Activated CD4-positive, alpha-beta T cell treated with anti-CD3 and anti-CD28 coated beads for 48 hours (primary cell): ENCODE results near the gene MAFG.

Source experiments
- DNase-seq: peaks from one replicate; pipeline ENCODE4 v3.0.0-alpha.2; 2020

MAFG gene

DNA sequence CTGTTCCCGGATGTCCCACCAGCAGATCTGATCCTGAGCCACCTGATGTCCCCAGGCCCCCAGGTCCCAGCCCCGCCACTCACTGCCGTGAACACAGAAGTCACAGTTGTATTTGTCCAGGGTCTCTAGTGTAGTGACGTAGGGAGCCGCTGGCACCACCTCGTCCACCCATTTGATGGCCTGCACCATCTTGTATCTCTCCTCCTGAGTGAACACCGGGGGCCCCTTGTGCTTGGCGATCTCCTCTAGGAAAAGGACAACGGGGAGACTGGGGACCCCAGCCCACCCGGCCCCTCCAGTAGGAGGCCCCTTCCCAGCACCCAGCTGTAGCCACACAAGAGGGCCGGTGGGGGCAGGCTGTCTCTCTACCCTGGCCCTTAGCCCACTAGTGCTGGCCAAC lies 18.7 kb downstream of the MAFG start:
- DNase-seq: no peak

GRCh38 chr17:81907219-81908145 lies 20.1 kb downstream of the MAFG start:
- no peak for DNase-seq

- DNase-seq: no peak
Observed at GRCh38 chr17:81906476-81907218, 20.9 kb downstream of the MAFG start.

GRCh38 chr17:81905993-81906392 lies 21.5 kb downstream of the MAFG start:
- DNase-seq: no peak

DNA sequence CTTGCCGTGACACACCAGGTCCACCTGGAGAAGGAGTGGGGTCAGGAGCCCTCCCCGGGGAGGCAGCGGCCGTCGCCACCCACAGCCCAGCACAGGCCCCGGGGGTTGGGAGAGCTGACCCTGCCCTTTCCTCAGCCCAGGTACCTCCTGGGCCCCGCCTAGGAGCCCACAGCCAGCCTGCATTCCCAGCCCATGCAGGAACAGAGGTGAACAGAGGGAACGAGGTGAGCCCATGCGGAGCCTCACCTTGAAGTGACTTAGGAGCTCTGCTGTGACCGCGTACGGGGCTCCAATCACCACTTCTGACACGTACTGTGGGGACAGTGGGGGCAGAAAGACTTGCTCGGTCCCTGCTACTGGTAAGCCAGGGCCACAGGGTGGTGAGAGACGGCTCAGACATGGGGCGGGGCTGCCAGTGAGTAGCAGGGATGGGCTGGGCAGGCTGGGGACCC lies 22.1 kb downstream of the MAFG start:
- DNase-seq: no peak

DNA sequence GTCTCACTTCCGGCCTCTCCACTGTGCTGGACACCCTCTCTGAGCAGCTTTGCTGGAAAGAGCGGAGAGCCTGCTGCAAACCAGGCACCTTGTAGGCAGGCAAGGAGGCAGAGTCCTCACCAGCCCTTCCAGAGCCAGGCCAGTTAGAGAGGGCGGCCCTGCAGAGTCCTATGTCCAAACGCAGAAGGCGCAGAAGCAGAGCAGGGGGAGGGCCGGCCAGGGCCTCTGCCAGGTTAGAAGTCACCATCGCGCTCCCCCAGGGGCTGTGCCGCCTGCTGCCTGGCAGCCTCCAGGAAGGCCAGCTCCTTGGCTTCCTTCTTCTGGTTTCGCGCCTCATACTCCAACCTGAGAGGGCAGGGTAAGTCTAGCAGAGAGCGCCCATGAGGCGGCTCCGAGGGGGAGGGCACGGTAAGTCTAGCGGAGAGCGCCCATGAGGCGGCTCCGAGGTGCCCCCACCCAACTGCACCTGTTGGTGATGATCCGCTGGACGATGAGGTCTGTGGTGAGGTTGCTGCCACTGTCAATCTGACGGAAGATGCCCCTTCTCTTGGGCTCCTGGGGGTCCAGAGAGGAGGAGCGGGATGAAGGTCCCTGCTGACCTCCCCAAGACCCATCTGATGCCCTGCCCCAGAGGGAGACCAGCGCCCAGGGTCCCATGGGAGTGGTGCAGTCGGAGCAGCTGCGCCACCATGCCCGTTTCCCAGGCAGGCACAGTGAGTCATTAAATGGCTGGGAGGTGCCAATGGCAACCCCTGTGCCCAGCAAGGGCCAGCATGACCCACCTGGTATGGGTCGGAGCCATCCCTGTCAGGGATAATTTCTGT lies 22.7 kb downstream of the MAFG start:
- no peak for DNase-seq

DNA sequence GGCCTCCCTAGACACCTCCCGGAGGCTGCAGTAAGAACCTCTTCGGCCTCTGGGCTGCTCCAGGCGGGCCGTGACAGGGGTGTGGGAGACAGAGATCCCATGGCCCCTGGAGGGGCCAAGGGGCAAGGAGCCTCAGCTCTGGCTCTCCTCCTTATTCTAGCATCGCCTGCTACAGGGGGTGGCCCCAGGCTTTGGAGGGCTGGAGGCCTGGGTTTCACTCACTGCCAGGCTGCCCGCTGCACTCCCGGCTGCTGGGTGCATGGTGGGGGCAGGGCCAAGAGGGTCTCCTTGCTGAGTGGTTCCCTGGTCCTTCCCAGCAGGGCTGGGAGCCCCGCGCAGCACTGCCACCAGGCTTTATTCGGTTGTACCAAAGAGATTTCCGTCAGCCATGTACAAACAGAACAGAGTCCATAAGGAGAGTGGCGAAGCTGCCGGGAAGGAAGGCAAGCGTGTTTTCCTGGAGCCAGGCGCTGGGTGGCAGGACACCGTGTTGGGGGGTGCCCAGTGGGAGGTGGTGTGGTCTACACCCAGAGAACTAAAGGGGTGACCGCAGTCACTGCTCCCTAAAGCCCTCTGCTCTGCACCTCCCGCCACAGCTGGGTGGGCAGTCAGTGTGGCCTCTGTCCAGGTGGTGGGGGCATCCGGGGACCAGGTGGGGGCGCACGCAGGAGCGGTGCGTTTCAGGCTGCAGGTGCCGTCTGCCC lies 23.5 kb downstream of the MAFG start:
- no peak for DNase-seq

- DNase-seq: no peak
Observed at GRCh38 chr17:81903415-81903831, 24.1 kb downstream of the MAFG start.

DNA sequence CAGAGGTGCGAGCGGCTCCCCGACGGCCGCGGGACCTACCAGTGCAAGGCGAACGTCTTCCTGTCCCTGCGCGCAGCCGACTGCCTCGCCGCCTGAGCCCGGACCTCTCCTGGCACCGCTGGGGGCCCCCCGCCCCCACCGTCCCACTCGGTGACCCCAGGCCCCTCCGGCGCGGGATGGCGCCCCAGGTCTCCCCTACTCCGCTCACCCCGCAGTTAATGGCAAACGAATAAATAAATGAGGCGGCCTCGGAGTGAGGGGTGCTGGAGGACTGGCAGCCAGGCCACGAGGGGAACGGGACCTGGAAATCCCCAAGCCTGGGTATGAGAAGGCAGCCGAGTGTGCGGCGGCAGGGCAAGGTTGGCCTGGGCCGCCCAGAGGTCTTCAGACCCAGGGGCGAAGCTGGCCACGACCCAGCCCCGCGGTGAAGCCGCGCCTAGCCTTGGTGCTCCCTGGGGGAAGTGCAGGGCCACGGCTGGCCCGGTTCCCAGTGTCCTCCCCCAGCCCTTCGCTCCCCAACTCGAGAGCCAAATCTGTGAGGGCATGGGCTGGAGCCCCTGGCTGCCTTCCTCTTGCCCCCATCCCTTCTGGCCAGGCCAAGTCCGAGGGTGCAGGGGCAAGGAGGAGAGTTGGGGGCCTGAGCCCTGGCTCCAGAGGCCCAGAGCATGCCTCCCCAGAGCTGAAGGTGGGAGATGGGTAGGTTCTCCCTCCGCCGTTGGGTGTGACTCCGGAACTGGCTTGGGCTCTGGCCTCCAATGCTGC lies 24.7 kb downstream of the MAFG start:
- DNase-seq: no peak

- DNase-seq: no peak
Observed at GRCh38 chr17:81902023-81902652, 25.4 kb downstream of the MAFG start, which contains the start of gene NPB. Gene NPB, plus strand, starts transcription at chr17:81902238. Its CDS starts 40 bp downstream, at chr17:81902278.

DNA sequence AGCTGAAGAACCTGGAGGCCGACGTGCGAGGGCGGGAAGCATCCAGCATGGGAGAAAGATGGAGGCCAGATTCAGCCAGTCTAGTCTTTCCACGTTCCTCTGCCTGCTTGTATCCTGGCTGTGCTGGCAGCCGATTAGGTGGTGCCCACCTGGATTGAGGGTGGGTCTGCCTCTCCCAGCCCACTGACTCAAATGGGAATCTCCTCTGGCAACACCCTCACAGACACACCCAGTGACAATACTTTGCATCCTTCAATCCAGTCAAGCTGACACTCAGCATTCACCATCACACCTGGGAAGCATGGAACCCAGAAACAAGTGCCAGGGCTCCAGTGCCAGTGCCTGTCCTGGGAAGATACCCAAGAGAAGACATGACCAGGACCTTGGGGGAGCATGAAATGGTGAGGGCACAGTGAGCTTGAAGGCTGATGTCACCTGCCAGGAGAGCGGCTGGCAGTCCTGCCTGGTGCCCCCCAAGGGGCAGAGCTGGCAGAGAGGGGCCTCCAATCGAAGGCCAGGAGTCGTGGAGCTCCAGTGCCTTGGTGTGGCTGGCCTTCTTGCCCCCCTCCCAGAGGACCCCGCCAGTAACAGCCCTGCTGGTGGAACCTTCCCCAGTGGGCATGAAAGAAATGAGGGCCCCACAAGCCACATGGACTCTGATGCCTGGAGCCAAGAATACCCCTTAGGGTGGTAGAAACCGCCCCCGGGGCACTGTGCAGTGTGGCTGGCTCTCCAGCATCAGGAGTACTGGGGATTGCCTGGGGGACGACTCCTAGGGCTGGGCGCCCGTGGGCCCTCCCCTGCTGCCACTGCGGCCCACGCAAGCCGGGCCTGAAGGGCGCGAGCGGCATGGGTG lies 26.1 kb downstream of the MAFG start:
- DNase-seq: no peak

GRCh38 chr17:81900181-81900820 lies 27.2 kb downstream of the MAFG start:
- no peak for DNase-seq

GRCh38 chr17:81899514-81900166 lies 27.9 kb downstream of the MAFG start:
- no peak for DNase-seq

GRCh38 chr17:81898885-81899284 lies 28.6 kb downstream of the MAFG start:
- no peak for DNase-seq

- no peak for DNase-seq
Observed at GRCh38 chr17:81898029-81898866, 29.3 kb downstream of the MAFG start.

DNA sequence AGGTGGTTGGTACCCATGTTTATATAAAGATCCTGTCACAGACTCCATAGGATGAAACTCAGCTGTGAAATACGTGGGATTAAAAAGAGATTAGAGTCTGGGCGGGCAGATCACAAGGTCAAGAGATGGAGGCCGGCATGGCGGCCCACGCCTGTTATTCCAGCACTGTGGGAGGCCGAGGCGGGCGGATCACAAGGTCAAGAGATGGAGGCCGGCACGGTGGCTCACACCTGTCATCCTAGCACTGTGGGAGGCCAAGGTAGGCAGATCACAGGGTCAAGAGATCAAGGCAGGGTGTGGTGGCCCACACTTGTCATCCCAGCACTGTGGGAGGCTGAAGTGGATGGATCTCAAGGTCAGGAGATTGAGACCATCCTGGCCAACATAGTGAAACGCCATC lies 32.1 kb downstream of the MAFG start:
- no peak for DNase-seq

DNA sequence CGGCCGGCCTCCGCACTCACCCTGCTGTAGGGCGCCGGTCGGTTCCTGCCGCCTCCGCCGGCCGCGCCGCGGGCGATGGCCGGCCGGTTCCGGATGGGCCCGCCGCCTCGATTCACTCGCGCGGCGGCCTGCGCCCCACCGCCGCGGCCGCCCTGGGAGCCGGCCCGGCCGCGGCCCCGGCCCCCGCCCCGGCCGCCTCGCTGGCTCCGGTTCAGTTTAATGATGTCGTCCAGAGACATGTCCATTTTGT lies 36.3 kb downstream of the MAFG start:
- DNase-seq: no peak
